Astrocyte (in vitro differentiated cells and primary cell): ENCODE data around the gene LGI2. TPM values are rescaled to one million over a fixed set of nuclear protein-coding genes. Genes with fewer than 3 reads are reported as not detected.

ENCODE experiments used
- DNase-seq: peaks from one replicate; pipeline ENCODE4 v3.0.0-alpha.2; 2010; ENCODE audit warnings: low read depth
- FAIRE-seq: peaks from 2 replicates; lab custom pipeline; 2011; peaks lifted over from hg19 to GRCh38; lab: Jason Lieb, UNC
- H2AFZ ChIP-seq: 2 replicates; pipeline ENCODE4 v1.6.0; 2012; ENCODE audit warnings: low read depth, low read length, inconsistent platforms
- H3K27ac ChIP-seq: 2 replicates; pipeline ENCODE4 v1.5.1; 2011; ENCODE audit warnings: low read depth, low read length, inconsistent platforms
- H3K27me3 ChIP-seq: 2 replicates; pipeline ENCODE4 v1.6.0; 2011; ENCODE audit warnings: low read length, inconsistent platforms; ENCODE audit not compliant: insufficient read depth
- H3K36me3 ChIP-seq: 2 replicates; pipeline ENCODE4 v1.5.1; 2011; ENCODE audit warnings: low read length, inconsistent platforms; ENCODE audit not compliant: insufficient read depth
- H3K4me1 ChIP-seq: 2 replicates; pipeline ENCODE4 v1.5.1; 2011; ENCODE audit warnings: low read length, inconsistent platforms; ENCODE audit not compliant: insufficient read depth
- H3K4me2 ChIP-seq: 2 replicates; pipeline ENCODE4 v1.6.0; 2012; ENCODE audit warnings: low read length, inconsistent platforms
- H3K4me3 ChIP-seq: 2 replicates; pipeline ENCODE4 v1.5.1; 2011; ENCODE audit warnings: low read depth, mild to moderate bottlenecking, low read length, inconsistent platforms; ENCODE audit not compliant: insufficient read depth
- H3K79me2 ChIP-seq: 2 replicates; pipeline ENCODE4 v1.6.0; 2012; ENCODE audit warnings: mild to moderate bottlenecking, low read length, inconsistent platforms; ENCODE audit not compliant: insufficient read depth
- H3K9ac ChIP-seq: 2 replicates; pipeline ENCODE4 v1.6.0; 2012; ENCODE audit warnings: mild to moderate bottlenecking, low read length, inconsistent platforms
- H3K9me3 ChIP-seq: 2 replicates; pipeline ENCODE4 v1.5.1; 2012; ENCODE audit warnings: low read depth, mild to moderate bottlenecking, low read length, inconsistent platforms; ENCODE audit not compliant: insufficient read depth
- H4K20me1 ChIP-seq: 2 replicates; pipeline ENCODE4 v1.6.0; 2012; ENCODE audit warnings: low read length, inconsistent platforms; ENCODE audit not compliant: insufficient read depth
- H3K27ac Mint-ChIP-seq: one replicate; pipeline ENCODE4 v1.8.0; 2021; ENCODE audit warnings: mild to moderate bottlenecking, mixed read lengths; ENCODE audit not compliant: unreplicated experiment
- H3K27me3 Mint-ChIP-seq: one replicate; pipeline ENCODE4 v1.8.0; 2021; ENCODE audit warnings: low read depth, mixed read lengths; ENCODE audit not compliant: unreplicated experiment
- H3K36me3 Mint-ChIP-seq: one replicate; pipeline ENCODE4 v1.8.0; 2021; ENCODE audit warnings: low read depth, mixed read lengths; ENCODE audit not compliant: unreplicated experiment
- H3K4me1 Mint-ChIP-seq: one replicate; pipeline ENCODE4 v1.8.0; 2021; ENCODE audit warnings: low read depth, mixed read lengths; ENCODE audit not compliant: unreplicated experiment
- H3K4me3 Mint-ChIP-seq: one replicate; pipeline ENCODE4 v1.8.0; 2021; ENCODE audit warnings: mild to moderate bottlenecking, moderate library complexity, mixed read lengths; ENCODE audit not compliant: unreplicated experiment
- H3K9me3 Mint-ChIP-seq: one replicate; pipeline ENCODE4 v1.8.0; 2021; ENCODE audit warnings: mild to moderate bottlenecking, mixed read lengths; ENCODE audit not compliant: unreplicated experiment
- EZH2 ChIP-seq: IDR thresholded peaks from 2 replicates; pipeline ENCODE4 v1.6.1; 2012; ENCODE audit warnings: mild to moderate bottlenecking, low read length, inconsistent platforms; ENCODE audit not compliant: insufficient read depth
- total RNA-seq: library from RNA; stranded (reverse); gene quantifications from 2 replicates; pipeline ENCODE4 v1.2.1, GENCODE V29; 2021
- TF ChIP-seq, protein P1 (sequence below): IDR thresholded peaks from 2 replicates; pipeline ENCODE4 v1.5.1; 2011; ENCODE audit warnings: low read depth, mild to moderate bottlenecking, inconsistent platforms, low read length, moderate library complexity; ENCODE audit not compliant: insufficient read depth

The LGI2 gene
- total RNA-seq, 1 donor from 2014 or later, result 0.27 TPM

GRCh38 chr4:25013756-25014661, 16.7 kb downstream of the LGI2 start:
- no peak overlapping the region for H2AFZ ChIP-seq
- FAIRE-seq (no peak), DNase-seq (no peak)
- no peaks in the 10 kb centered on the region for H3K79me2 ChIP-seq
- Mint-ChIP-seq H3K4me1 (peaks cover 3% of the 10 kb centered on the region), H3K36me3 (no peaks in the 10 kb centered on the region), H3K9me3 (peaks cover 5% of the 10 kb centered on the region), H3K27ac (no peak overlapping the region), H3K4me3 (no peak overlapping the region), H3K27me3 (peaks cover 27% of the 10 kb centered on the region)
- TF ChIP-seq, protein P1, sequence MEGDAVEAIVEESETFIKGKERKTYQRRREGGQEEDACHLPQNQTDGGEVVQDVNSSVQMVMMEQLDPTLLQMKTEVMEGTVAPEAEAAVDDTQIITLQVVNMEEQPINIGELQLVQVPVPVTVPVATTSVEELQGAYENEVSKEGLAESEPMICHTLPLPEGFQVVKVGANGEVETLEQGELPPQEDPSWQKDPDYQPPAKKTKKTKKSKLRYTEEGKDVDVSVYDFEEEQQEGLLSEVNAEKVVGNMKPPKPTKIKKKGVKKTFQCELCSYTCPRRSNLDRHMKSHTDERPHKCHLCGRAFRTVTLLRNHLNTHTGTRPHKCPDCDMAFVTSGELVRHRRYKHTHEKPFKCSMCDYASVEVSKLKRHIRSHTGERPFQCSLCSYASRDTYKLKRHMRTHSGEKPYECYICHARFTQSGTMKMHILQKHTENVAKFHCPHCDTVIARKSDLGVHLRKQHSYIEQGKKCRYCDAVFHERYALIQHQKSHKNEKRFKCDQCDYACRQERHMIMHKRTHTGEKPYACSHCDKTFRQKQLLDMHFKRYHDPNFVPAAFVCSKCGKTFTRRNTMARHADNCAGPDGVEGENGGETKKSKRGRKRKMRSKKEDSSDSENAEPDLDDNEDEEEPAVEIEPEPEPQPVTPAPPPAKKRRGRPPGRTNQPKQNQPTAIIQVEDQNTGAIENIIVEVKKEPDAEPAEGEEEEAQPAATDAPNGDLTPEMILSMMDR, result no peak
- no peak for TF ChIP-seq EZH2
- no peaks in the 10 kb centered on the region for H4K20me1 ChIP-seq
- H3K4me3 ChIP-seq, result no peak overlapping the region
- H3K9me3 ChIP-seq, result no peaks in the 10 kb centered on the region
- no peak overlapping the region for H3K4me2 ChIP-seq
- H3K9ac ChIP-seq, result no peak overlapping the region
- no peaks in the 10 kb centered on the region for H3K4me1 ChIP-seq
- no peaks in the 10 kb centered on the region for H3K36me3 ChIP-seq
- no peak overlapping the region for H3K27ac ChIP-seq
- H3K27me3 ChIP-seq, result peaks cover 14% of the 10 kb centered on the region

GRCh38 chr4:25012655-25013054, 18.1 kb downstream of the LGI2 start:
- Histone ChIP-seq H3K4me2 (no peak overlapping the region), H3K9ac (no peak overlapping the region), H3K9me3 (no peaks in the 10 kb centered on the region), H3K27me3 (peaks cover 14% of the 10 kb centered on the region), H3K79me2 (no peaks in the 10 kb centered on the region), H3K4me1 (no peaks in the 10 kb centered on the region), H3K4me3 (no peak overlapping the region), H2AFZ (no peak overlapping the region), H3K27ac (no peak overlapping the region), H4K20me1 (no peaks in the 10 kb centered on the region), H3K36me3 (no peaks in the 10 kb centered on the region)
- Mint-ChIP-seq H3K4me1 (peaks cover 3% of the 10 kb centered on the region), H3K27me3 (peaks cover 27% of the 10 kb centered on the region), H3K36me3 (no peaks in the 10 kb centered on the region), H3K9me3 (peaks cover 5% of the 10 kb centered on the region), H3K27ac (peak overlapping the region; percentile 15), H3K4me3 (no peak overlapping the region)
- FAIRE-seq (no peak), DNase-seq (no peak)
- no peak for TF ChIP-seq EZH2
- TF ChIP-seq, protein P1, result no peak
